KMS-11 (cell line): Measurements from ENCODE around the gene TRAF3IP3.

Experiments used
- H2AFZ ChIP-seq: fragments of 200-600 bp; sonication (generic); 2 replicates; pipeline ENCODE4 v1.6.1; 2016; ENCODE audit warnings: antibody characterized with exemption, mixed run types, low read depth
- H3K27ac ChIP-seq: fragments of 200-600 bp; sonication (generic); 2 replicates; pipeline ENCODE4 v1.6.1; 2016; ENCODE audit warnings: mild to moderate bottlenecking, mixed run types
- H3K27me3 ChIP-seq: fragments of 200-600 bp; sonication (generic); 2 replicates; pipeline ENCODE4 v1.6.1; 2017; ENCODE audit warnings: mild to moderate bottlenecking, low read depth, mixed run types, moderate library complexity; ENCODE audit not compliant: insufficient read depth
- H3K36me3 ChIP-seq: fragments of 200-600 bp; sonication (generic); 2 replicates; pipeline ENCODE4 v1.6.1; 2017; ENCODE audit warnings: mild to moderate bottlenecking, mixed run types; ENCODE audit not compliant: insufficient read depth
- H3K4me1 ChIP-seq: fragments of 200-600 bp; sonication (generic); 2 replicates; pipeline ENCODE4 v1.6.1; 2016; ENCODE audit warnings: mild to moderate bottlenecking, low read depth, mixed run types; ENCODE audit not compliant: poor library complexity, severe bottlenecking
- H3K4me2 ChIP-seq: fragments of 200-600 bp; sonication (generic); 2 replicates; pipeline ENCODE4 v1.7.0; 2016; ENCODE audit warnings: mild to moderate bottlenecking, mixed run types
- H3K4me3 ChIP-seq: fragments of 200-600 bp; sonication (generic); IDR thresholded peaks from 2 replicates; pipeline ENCODE4 v1.6.1; 2017; ENCODE audit warnings: low read depth, low read length, mixed read lengths; ENCODE audit not compliant: insufficient read depth
- H3K79me2 ChIP-seq: fragments of 200-600 bp; sonication (generic); 2 replicates; pipeline ENCODE4 v1.6.1; 2016; ENCODE audit warnings: low read depth, mixed run types; ENCODE audit not compliant: insufficient read depth
- H3K9ac ChIP-seq: fragments of 200-600 bp; sonication (generic); 2 replicates; pipeline ENCODE4 v1.6.1; 2016; ENCODE audit warnings: mild to moderate bottlenecking, mixed run types
- H4K20me1 ChIP-seq: fragments of 200-600 bp; sonication (generic); 2 replicates; pipeline ENCODE4 v1.6.1; 2016; ENCODE audit warnings: mild to moderate bottlenecking, mixed run types; ENCODE audit not compliant: insufficient read depth
- TF ChIP-seq, protein P1 (sequence below): fragments of 200-600 bp; sonication (generic); conservative IDR thresholded peaks from 2 replicates; pipeline ENCODE4 v1.6.1; 2017; ENCODE audit warnings: low read depth, mild to moderate bottlenecking, antibody characterized with exemption, low read length, moderate library complexity, mixed read lengths

The TRAF3IP3 gene

DNA sequence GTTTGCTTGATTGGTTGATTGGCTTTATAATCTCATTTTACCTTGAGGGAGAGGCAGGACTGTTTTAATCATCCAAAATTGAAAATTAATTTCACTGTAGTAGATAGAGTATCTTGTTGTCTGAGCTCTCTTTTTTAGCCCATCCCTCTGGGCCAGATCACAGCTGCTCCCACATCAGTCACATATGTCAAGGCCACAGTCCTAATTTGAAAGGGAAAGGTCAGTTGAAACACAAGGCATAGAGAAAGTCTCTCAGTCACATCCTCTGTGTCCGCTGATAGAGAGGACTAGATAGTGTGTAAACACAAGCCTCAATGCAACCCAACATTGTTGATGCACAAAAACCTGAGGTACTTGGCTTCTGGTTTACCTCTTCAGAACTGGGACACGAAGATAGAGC, 21.7 kb downstream of the TRAF3IP3 start:
- Histone ChIP-seq H3K27me3 (no peaks in the 10 kb centered on the region), H2AFZ (no peak overlapping the region), H3K9ac (no peak overlapping the region), H3K4me1 (peaks cover 18% of the 10 kb centered on the region), H3K27ac (no peak overlapping the region), H3K4me2 (no peak overlapping the region), H3K36me3 (peaks cover 4% of the 10 kb centered on the region; the same call in 1 of the 2 replicates), H3K79me2 (no peaks in the 10 kb centered on the region), H3K4me3 (no peak overlapping the region), H4K20me1 (no peaks in the 10 kb centered on the region)
- TF ChIP-seq, protein P1, sequence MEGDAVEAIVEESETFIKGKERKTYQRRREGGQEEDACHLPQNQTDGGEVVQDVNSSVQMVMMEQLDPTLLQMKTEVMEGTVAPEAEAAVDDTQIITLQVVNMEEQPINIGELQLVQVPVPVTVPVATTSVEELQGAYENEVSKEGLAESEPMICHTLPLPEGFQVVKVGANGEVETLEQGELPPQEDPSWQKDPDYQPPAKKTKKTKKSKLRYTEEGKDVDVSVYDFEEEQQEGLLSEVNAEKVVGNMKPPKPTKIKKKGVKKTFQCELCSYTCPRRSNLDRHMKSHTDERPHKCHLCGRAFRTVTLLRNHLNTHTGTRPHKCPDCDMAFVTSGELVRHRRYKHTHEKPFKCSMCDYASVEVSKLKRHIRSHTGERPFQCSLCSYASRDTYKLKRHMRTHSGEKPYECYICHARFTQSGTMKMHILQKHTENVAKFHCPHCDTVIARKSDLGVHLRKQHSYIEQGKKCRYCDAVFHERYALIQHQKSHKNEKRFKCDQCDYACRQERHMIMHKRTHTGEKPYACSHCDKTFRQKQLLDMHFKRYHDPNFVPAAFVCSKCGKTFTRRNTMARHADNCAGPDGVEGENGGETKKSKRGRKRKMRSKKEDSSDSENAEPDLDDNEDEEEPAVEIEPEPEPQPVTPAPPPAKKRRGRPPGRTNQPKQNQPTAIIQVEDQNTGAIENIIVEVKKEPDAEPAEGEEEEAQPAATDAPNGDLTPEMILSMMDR = no peak

DNA sequence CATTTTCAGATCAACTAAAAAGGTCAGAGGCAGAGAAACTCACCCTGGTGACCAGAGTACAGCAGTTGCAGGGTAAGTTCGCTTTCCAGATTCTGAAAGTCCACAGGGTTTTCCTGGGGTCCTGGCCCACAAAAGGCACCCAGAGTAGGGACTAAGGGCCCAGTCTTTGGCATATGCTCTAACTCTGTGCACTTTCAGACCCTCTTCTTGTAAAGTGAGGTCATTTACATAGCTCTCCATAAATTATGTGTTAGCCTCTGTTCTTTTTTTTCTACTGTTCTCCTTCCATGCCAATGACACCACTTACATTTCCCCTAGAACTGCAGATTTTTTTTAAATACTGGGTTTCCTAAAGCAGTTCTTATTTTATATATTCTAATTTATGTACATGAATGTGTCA, 22.2 kb downstream of the TRAF3IP3 start:
- Histone ChIP-seq H3K27me3 (no peaks in the 10 kb centered on the region), H3K4me1 (peaks cover 18% of the 10 kb centered on the region), H3K79me2 (no peaks in the 10 kb centered on the region), H3K27ac (no peak overlapping the region), H3K4me3 (no peak overlapping the region), H2AFZ (no peak overlapping the region), H4K20me1 (no peaks in the 10 kb centered on the region), H3K4me2 (no peak overlapping the region), H3K36me3 (peaks cover 3% of the 10 kb centered on the region; the same call in 1 of the 2 replicates), H3K9ac (no peak overlapping the region)
- TF ChIP-seq, protein P1 = no peak

DNA sequence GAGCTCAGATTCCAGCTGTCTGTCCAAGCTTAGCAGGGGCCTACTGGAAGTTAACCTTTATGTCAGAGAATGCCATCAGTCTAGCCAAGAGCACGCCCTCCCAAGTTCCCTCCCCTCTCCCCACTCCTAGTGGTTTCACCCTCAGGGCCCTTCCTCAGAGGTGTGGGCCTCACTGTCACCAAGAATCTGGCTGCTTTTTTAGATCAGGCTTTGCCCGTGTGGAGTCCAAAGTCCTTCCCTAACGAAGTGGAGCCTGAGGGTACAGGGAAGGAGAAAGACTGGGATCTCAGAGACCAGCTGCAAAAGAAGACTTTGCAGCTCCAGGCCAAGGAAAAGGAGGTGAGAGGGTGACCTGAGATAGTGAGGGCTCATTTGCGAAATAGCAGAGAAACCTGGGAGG, 24.4 kb downstream of the TRAF3IP3 start:
- H3K9ac ChIP-seq = no peak overlapping the region
- no peak overlapping the region for H3K4me2 ChIP-seq
- no peak overlapping the region for H3K4me3 ChIP-seq
- no peaks in the 10 kb centered on the region for H4K20me1 ChIP-seq
- TF ChIP-seq, protein P1 = no peak
- no peaks in the 10 kb centered on the region for H3K27me3 ChIP-seq
- H3K79me2 ChIP-seq = peaks cover 9% of the 10 kb centered on the region; the same call in 1 of the 2 replicates
- peaks cover 20% of the 10 kb centered on the region for H3K4me1 ChIP-seq
- no peak overlapping the region for H3K27ac ChIP-seq
- H3K36me3 ChIP-seq = no peaks in the 10 kb centered on the region; the same call in 1 of the 2 replicates
- no peak overlapping the region for H2AFZ ChIP-seq

DNA sequence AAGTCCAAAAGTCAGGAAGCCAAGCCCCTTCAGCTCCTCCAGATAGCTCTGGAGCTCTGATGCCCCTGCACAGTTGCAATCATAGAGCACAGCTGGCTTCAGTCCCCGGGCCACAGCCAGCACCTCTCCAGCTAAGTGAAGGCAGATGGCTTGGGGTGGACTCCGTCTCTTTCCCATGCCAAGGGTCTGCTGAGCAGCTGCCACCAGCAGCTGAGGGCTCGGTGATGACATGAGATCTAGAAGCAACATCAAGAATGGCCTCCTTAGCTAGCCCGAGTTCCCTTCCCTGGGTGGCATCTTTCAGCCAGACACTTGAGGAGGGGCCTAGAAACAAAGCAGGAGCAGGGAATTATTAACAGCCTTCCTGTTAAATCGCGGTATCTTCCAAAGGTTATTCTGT, 27.5 kb downstream of the TRAF3IP3 start:
- no peak overlapping the region for H2AFZ ChIP-seq

More for the DNA sequence above, 27.5 kb downstream of the TRAF3IP3 start:
- H3K27ac ChIP-seq = no peak overlapping the region
- H3K4me1 ChIP-seq = peaks cover 21% of the 10 kb centered on the region
- H3K4me2 ChIP-seq = peak overlapping the region; percentile 75; the same call in 1 of the 2 replicates
- H4K20me1 ChIP-seq = no peaks in the 10 kb centered on the region
- H3K27me3 ChIP-seq = no peaks in the 10 kb centered on the region
- peaks cover 9% of the 10 kb centered on the region; the same call in 1 of the 2 replicates for H3K79me2 ChIP-seq
- H3K9ac ChIP-seq = no peak overlapping the region; the same call in 1 of the 2 replicates
- H3K4me3 ChIP-seq = peak overlapping the region; percentile 99
- H3K36me3 ChIP-seq = no peaks in the 10 kb centered on the region
- TF ChIP-seq, protein P1 = no peak
